ENCODE measurements around the gene COPS4.

GRCh38 chr4:83022724-83023450 is 12.1 kb upstream of the COPS4 start:
- TF ChIP-seq CTCF (IDR thresholded peaks at IDR 0.05) = no peak
- TF ChIP-seq EZH2 (IDR thresholded peaks at IDR 0.05) = no peak

Measured in neural progenitor cell (in vitro differentiated cells).